Astrocyte (in vitro differentiated cells and primary cell): Measurements from ENCODE around the gene ATP5PB. TPM values are rescaled to one million over a fixed set of nuclear protein-coding genes. Genes with fewer than 3 reads are reported as not detected.

Experiments used
- DNase-seq: peaks from one replicate; pipeline ENCODE4 v3.0.0-alpha.2; 2010; ENCODE audit warnings: low read depth
- FAIRE-seq: peaks from 2 replicates; lab custom pipeline; 2011; peaks lifted over from hg19 to GRCh38; lab: Jason Lieb, UNC
- H2AFZ ChIP-seq: 2 replicates; pipeline ENCODE4 v1.6.0; 2012; ENCODE audit warnings: low read depth, low read length, inconsistent platforms
- H3K27ac ChIP-seq: 2 replicates; pipeline ENCODE4 v1.5.1; 2011; ENCODE audit warnings: low read depth, low read length, inconsistent platforms
- H3K27me3 ChIP-seq: 2 replicates; pipeline ENCODE4 v1.6.0; 2011; ENCODE audit warnings: low read length, inconsistent platforms; ENCODE audit not compliant: insufficient read depth
- H3K36me3 ChIP-seq: 2 replicates; pipeline ENCODE4 v1.5.1; 2011; ENCODE audit warnings: low read length, inconsistent platforms; ENCODE audit not compliant: insufficient read depth
- H3K4me1 ChIP-seq: 2 replicates; pipeline ENCODE4 v1.5.1; 2011; ENCODE audit warnings: low read length, inconsistent platforms; ENCODE audit not compliant: insufficient read depth
- H3K4me2 ChIP-seq: 2 replicates; pipeline ENCODE4 v1.6.0; 2012; ENCODE audit warnings: low read length, inconsistent platforms
- H3K4me3 ChIP-seq: 2 replicates; pipeline ENCODE4 v1.5.1; 2011; ENCODE audit warnings: low read depth, mild to moderate bottlenecking, low read length, inconsistent platforms; ENCODE audit not compliant: insufficient read depth
- H3K79me2 ChIP-seq: 2 replicates; pipeline ENCODE4 v1.6.0; 2012; ENCODE audit warnings: mild to moderate bottlenecking, low read length, inconsistent platforms; ENCODE audit not compliant: insufficient read depth
- H3K9ac ChIP-seq: 2 replicates; pipeline ENCODE4 v1.6.0; 2012; ENCODE audit warnings: mild to moderate bottlenecking, low read length, inconsistent platforms
- H3K9me3 ChIP-seq: 2 replicates; pipeline ENCODE4 v1.5.1; 2012; ENCODE audit warnings: low read depth, mild to moderate bottlenecking, low read length, inconsistent platforms; ENCODE audit not compliant: insufficient read depth
- H4K20me1 ChIP-seq: 2 replicates; pipeline ENCODE4 v1.6.0; 2012; ENCODE audit warnings: low read length, inconsistent platforms; ENCODE audit not compliant: insufficient read depth
- H3K27ac Mint-ChIP-seq: one replicate; pipeline ENCODE4 v1.8.0; 2021; ENCODE audit warnings: mild to moderate bottlenecking, mixed read lengths; ENCODE audit not compliant: unreplicated experiment
- H3K27me3 Mint-ChIP-seq: one replicate; pipeline ENCODE4 v1.8.0; 2021; ENCODE audit warnings: low read depth, mixed read lengths; ENCODE audit not compliant: unreplicated experiment
- H3K36me3 Mint-ChIP-seq: one replicate; pipeline ENCODE4 v1.8.0; 2021; ENCODE audit warnings: low read depth, mixed read lengths; ENCODE audit not compliant: unreplicated experiment
- H3K4me1 Mint-ChIP-seq: one replicate; pipeline ENCODE4 v1.8.0; 2021; ENCODE audit warnings: low read depth, mixed read lengths; ENCODE audit not compliant: unreplicated experiment
- H3K4me3 Mint-ChIP-seq: one replicate; pipeline ENCODE4 v1.8.0; 2021; ENCODE audit warnings: mild to moderate bottlenecking, moderate library complexity, mixed read lengths; ENCODE audit not compliant: unreplicated experiment
- H3K9me3 Mint-ChIP-seq: one replicate; pipeline ENCODE4 v1.8.0; 2021; ENCODE audit warnings: mild to moderate bottlenecking, mixed read lengths; ENCODE audit not compliant: unreplicated experiment
- CTCF ChIP-seq: IDR thresholded peaks from 2 replicates; pipeline ENCODE4 v1.5.1; 2011; ENCODE audit warnings: low read depth, mild to moderate bottlenecking, inconsistent platforms, low read length, moderate library complexity; ENCODE audit not compliant: insufficient read depth
- EZH2 ChIP-seq: IDR thresholded peaks from 2 replicates; pipeline ENCODE4 v1.6.1; 2012; ENCODE audit warnings: mild to moderate bottlenecking, low read length, inconsistent platforms; ENCODE audit not compliant: insufficient read depth
- total RNA-seq: library from RNA; stranded (reverse); gene quantifications from 2 replicates; pipeline ENCODE4 v1.2.1, GENCODE V29; 2021

Gene ATP5PB
- total RNA-seq, 1 donor from 2014 or later, result 214 TPM

- H3K79me2 ChIP-seq, result no peaks in the 10 kb centered on the region
- DNase-seq (no peak), FAIRE-seq (no peak)
- no peak overlapping the region for H3K27ac ChIP-seq
- peaks cover 5% of the 10 kb centered on the region for H3K9me3 Mint-ChIP-seq
- H3K4me3 Mint-ChIP-seq, result no peak overlapping the region
- H3K27me3 Mint-ChIP-seq, result peaks cover 13% of the 10 kb centered on the region
- no peaks in the 10 kb centered on the region for H3K36me3 ChIP-seq
- H3K4me1 ChIP-seq, result no peaks in the 10 kb centered on the region
- H3K4me2 ChIP-seq, result no peak overlapping the region
- no peak overlapping the region for H3K9ac ChIP-seq
- no peak overlapping the region for H3K4me3 ChIP-seq
- TF ChIP-seq CTCF, result no peak
- no peak for TF ChIP-seq EZH2
- H3K36me3 Mint-ChIP-seq, result peaks cover 18% of the 10 kb centered on the region
- H3K9me3 ChIP-seq, result no peaks in the 10 kb centered on the region
- H4K20me1 ChIP-seq, result no peaks in the 10 kb centered on the region
- H3K27ac Mint-ChIP-seq, result no peak overlapping the region
- H3K27me3 ChIP-seq, result peaks cover 5% of the 10 kb centered on the region
- peaks cover 7% of the 10 kb centered on the region for H3K4me1 Mint-ChIP-seq
- H2AFZ ChIP-seq, result no peak overlapping the region
These were observed 28.9 kb upstream of the ATP5PB start for GRCh38 chr1:111420377-111420776.

GRCh38 chr1:111422546-111423391 lies 26.5 kb upstream of the ATP5PB start:
- H3K4me3 ChIP-seq, result no peak overlapping the region
- TF ChIP-seq CTCF (no peak), EZH2 (no peak)
- H3K36me3 ChIP-seq, result no peaks in the 10 kb centered on the region
- no peak overlapping the region for H3K27ac ChIP-seq
- H2AFZ ChIP-seq, result no peak overlapping the region
- Mint-ChIP-seq H3K27me3 (peaks cover 20% of the 10 kb centered on the region), H3K4me1 (peaks cover 7% of the 10 kb centered on the region), H3K27ac (no peak overlapping the region), H3K36me3 (peaks cover 18% of the 10 kb centered on the region), H3K9me3 (peaks cover 5% of the 10 kb centered on the region), H3K4me3 (no peak overlapping the region)
- H3K9me3 ChIP-seq, result no peaks in the 10 kb centered on the region
- H4K20me1 ChIP-seq, result no peaks in the 10 kb centered on the region
- no peaks in the 10 kb centered on the region for H3K4me1 ChIP-seq
- no peak for FAIRE-seq
- H3K4me2 ChIP-seq, result no peak overlapping the region
- H3K27me3 ChIP-seq, result peaks cover 9% of the 10 kb centered on the region
- no peak overlapping the region for H3K9ac ChIP-seq
- no peak for DNase-seq
- no peaks in the 10 kb centered on the region for H3K79me2 ChIP-seq

- TF ChIP-seq CTCF, result no peak
- TF ChIP-seq EZH2, result no peak
- H3K9me3 ChIP-seq, result no peaks in the 10 kb centered on the region
These were observed 25.0 kb upstream of the ATP5PB start for GRCh38 chr1:111424281-111424680.

More at GRCh38 chr1:111424281-111424680, 25.0 kb upstream of the ATP5PB start:
- H3K4me3 Mint-ChIP-seq, result no peak overlapping the region
- H3K27me3 ChIP-seq, result peaks cover 4% of the 10 kb centered on the region
- H3K27me3 Mint-ChIP-seq, result peaks cover 20% of the 10 kb centered on the region
- H3K4me1 Mint-ChIP-seq, result peaks cover 7% of the 10 kb centered on the region
- peaks cover 16% of the 10 kb centered on the region for H3K36me3 Mint-ChIP-seq
- no peaks in the 10 kb centered on the region for H3K79me2 ChIP-seq
- no peaks in the 10 kb centered on the region for H3K4me1 ChIP-seq
- FAIRE-seq (no peak), DNase-seq (no peak)
- no peak overlapping the region for H3K9ac ChIP-seq
- peaks cover 5% of the 10 kb centered on the region for H3K9me3 Mint-ChIP-seq
- H3K4me2 ChIP-seq, result no peak overlapping the region
- H3K27ac Mint-ChIP-seq, result no peak overlapping the region
- no peaks in the 10 kb centered on the region for H3K36me3 ChIP-seq
- H3K27ac ChIP-seq, result no peak overlapping the region
- no peaks in the 10 kb centered on the region for H4K20me1 ChIP-seq
- H2AFZ ChIP-seq, result no peak overlapping the region
- H3K4me3 ChIP-seq, result no peak overlapping the region
